Inflammatory macrophage (primary cell): ENCODE results near the gene GPR139.

Experiments used
- DNase-seq, 2 donors: peaks; one replicate each; pipeline ENCODE4 v3.0.0-alpha.2; 2020 to 2022

GPR139 gene

DNA sequence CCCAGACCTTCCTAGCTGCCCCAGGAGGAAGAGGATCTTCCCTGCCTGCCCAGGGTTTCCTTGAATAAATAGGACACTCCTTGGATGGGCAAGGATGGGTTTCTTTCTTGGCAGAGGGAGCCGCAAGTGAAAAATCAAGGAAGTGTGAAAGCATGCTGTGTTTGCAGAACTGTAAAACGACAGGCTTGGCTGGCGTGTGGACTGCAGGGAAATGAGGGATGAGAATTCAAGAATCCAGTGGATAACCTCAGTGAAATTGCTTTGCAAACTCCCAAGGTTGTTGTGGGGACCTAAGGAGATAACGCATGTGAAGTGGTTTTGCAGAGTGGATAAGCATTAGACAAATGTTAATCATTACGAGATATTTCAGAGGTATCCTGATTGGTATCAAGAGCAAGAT, 20.4 kb downstream of the GPR139 start:
- DNase-seq: no peak

DNA sequence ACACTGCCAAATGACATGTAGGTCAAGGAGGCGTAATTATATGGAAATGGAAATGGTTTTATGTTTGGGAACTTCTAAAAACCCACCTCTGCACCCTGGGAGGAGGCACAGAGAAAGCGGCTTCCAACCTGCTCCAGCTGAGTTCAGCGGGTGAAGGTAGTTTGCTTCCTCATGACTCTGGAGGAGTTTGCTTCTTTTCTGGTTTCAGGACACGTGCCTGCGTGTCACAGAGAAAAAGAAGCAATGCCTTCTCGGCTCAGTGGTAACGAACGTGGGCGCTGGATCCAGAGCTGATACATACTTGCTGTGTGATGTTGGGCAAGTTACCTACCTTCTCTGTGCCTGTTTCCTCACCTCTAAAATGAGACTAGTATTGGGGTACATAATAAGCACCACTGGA, 22.1 kb downstream of the GPR139 start:
- DNase-seq: no peak

DNA sequence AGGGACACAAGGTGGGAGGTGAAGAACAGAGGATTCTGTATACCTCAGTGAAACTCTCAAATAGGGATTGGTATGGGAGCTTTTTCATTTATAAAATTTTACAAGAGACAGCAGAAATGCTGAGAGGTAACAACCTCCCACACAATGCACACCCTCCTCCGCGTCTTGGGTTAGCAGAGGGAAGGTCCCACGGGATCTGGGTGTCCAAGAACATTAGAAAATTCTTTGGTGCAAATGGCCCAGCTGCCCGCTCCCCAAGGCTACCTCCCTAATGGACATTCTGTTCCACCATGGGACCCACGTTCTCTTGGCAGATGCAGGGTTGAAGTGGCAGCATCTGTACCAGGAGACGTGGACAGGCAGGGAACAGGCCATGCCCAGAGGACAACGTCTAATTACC, 22.5 kb downstream of the GPR139 start:
- DNase-seq: no peak

DNA sequence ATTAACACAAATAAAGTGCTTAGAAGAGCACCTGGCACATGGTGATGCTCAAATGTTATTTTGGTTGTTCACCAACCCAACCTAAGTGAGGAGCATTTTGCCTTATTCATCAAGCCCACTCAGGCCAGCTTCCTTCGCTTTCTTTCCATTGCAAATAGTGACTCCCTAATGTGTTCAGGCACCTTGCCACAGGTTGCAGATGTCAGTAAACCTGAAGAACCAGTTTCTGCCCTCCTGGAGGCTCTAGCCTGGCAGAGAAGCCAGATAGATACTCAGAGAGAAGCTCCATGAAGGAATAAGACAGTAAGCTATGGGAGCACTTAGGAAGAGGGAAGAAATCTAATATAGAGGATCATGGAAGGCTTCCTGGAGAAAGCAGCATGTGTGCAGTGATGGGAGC, 23.9 kb downstream of the GPR139 start:
- no peak for DNase-seq

- no peak for DNase-seq
Measured at GRCh38 chr16:20045886-20046285, 27.8 kb downstream of the GPR139 start.

GRCh38 chr16:20042848-20043247, 30.8 kb downstream of the GPR139 start:
- DNase-seq: no peak

- no peak for DNase-seq
Measured at GRCh38 chr16:20041924-20042596, 31.6 kb downstream of the GPR139 start.

GRCh38 chr16:20040011-20040410, 33.7 kb downstream of the GPR139 start:
- DNase-seq: no peak

- no peak for DNase-seq
Measured at GRCh38 chr16:20029611-20030010, 44.1 kb downstream of the GPR139 start.

DNA sequence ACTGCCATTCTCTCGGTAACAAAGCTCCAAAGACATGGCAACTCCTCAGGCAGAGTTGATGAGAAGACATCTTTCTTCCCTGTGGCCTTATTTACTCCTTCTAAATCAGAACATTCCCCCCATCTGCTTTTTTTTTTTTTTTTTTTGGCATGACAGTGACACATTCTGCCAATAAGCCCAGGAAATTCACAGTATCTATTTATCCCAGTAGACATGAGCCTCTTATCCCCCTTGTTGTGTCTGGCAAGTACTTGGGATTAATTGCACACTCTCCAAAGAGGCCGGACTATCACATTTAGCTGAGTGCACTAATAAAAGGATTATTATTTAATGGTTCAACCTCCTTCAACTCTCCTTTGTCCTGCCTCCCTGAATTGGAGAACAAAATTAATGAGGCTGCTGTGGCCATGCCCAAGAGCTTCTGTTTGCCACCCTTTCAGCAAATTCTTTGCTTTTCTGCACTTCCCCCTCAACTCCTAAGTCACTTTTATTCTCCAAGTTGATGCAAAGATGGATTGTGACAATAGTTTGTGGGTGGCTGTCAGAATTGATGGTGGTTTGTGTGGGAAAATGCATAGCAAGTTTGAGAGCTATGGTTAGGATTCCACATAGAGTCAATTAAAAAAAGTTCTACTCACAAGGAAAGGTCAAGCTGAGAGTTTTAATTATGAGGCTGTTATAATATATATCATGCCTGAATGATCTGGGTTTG, 47.2 kb downstream of the GPR139 start:
- DNase-seq: no peak

GRCh38 chr16:20023190-20023589, 50.5 kb downstream of the GPR139 start:
- peak in 1 of 2 donors; percentile 7 for DNase-seq

DNA sequence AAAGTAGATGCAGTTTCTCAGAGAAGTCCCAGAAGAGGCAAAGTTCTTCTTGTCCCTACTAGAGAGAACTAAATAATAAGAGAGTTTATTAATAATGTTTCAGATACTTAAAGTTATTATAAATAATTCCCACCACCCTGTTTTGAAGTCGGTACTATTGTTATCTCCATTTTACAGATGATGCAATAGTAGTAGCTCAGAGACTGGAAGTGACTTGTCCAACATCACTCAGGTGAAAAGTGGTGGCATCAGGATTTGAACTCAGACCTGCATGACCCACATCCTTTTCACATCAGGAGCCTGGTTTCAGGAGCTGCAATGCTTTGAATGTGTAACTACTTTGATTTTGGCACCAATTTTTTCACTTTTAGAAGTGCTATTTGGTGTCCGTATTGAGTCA, 52.7 kb downstream of the GPR139 start:
- no peak for DNase-seq

DNA sequence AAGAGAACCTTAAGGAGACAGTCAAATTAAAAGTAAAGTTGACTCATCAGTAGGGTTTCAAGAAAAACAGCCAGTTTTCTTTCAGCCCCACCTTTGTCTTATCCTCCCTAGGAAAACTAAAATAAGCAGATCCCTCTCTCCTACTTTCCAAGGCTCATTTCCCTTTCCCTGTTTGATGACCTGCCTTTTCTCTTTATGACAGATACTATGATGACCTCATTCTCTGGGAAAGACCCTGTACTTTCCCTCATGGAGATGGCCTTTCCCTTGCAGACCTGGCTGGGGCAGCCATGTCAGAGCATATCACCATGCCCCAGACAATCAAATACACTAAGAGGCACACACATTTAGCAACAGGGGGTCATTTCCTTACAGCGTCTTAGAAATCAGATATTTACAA, 53.6 kb downstream of the GPR139 start:
- no peak for DNase-seq

- no peak for DNase-seq
Measured at GRCh38 chr16:20016234-20016633, 57.5 kb downstream of the GPR139 start.

DNA sequence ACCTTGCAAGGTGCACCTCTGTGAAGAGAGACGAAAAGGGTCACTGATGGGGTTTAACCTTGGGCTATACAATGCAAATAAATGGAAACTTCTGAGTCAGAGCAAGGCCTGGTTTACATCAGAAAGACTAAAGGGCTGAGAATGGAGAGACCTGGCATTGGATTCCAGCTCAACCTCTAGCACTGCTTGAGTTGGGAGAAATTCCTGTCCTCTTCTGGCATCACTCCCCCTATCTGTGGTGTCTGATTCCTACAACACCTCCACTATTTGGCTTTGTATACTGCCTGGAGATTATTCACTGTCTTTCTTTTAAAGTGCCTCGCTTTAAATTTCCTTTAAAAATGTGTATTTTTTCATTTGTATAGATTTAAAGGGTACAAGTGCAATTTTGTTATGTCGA, 68.8 kb downstream of the GPR139 start:
- no peak for DNase-seq

- DNase-seq: no peak
Measured at GRCh38 chr16:20002936-20003335, 70.8 kb downstream of the GPR139 start.

DNA sequence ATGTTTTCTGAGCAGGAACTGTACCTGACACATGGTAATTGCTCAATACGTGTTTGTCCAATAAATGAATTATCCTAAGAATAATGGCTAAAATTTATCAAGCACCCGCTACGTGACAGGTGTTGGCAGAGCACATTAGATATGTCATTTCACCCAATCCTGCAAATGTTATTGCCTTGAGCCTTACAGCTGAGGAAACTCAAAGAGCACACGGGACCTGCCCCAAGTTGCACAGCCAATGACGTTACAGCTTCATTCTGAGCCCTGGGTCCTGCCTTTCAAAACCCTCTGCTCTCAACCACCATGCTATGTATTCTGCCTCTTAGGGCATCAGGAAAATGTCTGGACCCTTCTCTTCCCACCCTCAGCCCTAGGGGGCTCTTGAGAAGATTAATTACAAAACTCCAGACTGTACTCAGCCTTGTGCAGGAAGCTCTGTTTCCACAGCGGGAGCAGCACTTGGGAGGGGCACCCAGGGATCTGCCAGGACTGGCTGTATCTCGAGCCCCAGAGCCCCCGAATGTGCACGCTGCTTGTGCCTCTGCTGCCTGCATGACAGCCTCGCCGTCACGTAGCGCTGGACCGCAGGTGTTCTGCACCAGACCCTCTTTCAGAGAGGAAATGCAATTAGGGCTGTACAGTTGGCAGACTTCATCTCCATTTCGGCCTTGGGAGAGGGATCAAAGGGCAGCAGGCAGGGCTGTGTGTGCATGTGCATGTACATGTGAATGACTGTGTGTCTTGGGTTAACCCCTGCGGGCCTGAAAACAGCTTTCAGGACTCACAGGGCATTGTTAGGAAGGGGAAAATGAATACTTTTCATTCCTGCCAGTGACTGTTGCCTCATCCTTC, 71.6 kb downstream of the GPR139 start:
- no peak for DNase-seq

DNA sequence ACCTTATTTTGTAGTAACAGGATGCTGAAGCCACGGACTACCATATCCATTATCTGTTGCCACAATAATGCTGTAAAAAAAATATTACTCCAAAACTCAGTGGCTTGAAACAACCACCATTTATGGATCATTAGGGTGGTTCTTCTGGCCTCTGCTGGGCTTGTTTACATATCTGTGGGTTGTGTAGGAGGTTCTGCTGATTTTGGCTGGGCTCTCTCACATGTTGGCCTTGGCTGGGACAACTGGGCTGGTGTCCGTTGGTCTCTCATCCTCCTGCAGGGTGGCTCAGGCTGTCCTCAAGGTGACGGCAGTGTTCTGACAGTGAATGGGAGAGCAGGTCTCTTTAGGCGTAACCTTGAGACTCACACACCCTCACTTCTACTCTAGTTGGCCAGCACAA, 76.0 kb downstream of the GPR139 start:
- no peak for DNase-seq

- DNase-seq: no peak
Measured at GRCh38 chr16:19997264-19997663, 76.4 kb downstream of the GPR139 start.

GRCh38 chr16:19994466-19995170, 79.1 kb downstream of the GPR139 start:
- no peak for DNase-seq

DNA sequence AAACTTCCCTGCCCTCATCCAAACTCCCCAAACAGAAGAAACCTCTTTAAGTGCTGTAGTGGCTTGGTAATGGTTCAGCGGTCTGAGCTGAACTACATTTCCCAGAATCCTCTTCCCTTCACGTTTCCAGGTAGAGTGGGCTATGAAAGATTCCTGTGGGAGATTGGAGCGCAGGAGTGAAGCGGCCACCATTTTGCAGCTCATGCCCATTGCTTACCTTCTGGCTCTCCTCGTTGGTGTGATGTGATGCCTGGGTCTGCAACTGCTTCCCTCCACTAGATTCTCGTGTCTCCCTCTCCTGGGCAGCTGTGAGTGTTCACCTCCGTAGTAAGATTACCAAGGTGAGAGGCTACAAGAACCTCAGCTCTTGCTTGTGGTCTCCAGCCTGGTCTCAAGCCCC, 82.1 kb downstream of the GPR139 start:
- no peak for DNase-seq

DNA sequence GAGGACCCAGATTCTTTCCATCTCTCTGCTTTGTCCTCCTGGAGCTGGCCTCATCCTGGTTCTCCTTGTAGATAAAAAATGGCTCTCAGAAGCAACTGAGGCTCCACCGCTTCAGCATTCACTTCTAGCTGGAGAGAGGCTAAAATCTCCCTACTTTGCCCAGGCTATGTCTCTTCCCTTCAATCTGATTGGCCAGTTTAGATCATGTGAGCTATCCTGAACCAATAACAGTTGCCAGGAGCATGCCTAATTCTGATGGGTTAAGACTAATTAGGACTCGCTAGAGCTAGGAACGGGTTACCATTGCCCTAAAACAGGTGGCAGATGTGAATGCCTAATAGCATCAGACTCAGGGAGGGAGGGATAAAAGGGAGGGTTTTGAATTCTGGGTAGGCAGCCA, 89.6 kb downstream of the GPR139 start:
- DNase-seq: no peak
